Amniotic stem cell (primary cell): ENCODE results near the gene PPP2R2C.

Experiments
- DNase-seq: peaks from one replicate; lab custom pipeline; 2025; lab: John Stamatoyannopoulos, UW

Gene PPP2R2C

GRCh38 chr4:6472387-6473263 lies at the start of gene PPP2R2C:
Gene PPP2R2C, minus strand, starts transcription at chr4:6472614. Its CDS starts 385 bp downstream, at chr4:6472229.
- no peak for DNase-seq

GRCh38 chr4:6520978-6521377 lies 48.6 kb upstream of the PPP2R2C start:
- no peak for DNase-seq

GRCh38 chr4:6520051-6520636 lies 47.7 kb upstream of the PPP2R2C start:
- no peak for DNase-seq

- DNase-seq, result no peak
Measured at GRCh38 chr4:6517171-6517570, 44.8 kb upstream of the PPP2R2C start.

- no peak for DNase-seq
Measured at GRCh38 chr4:6516762-6517161, 44.3 kb upstream of the PPP2R2C start.

- DNase-seq, result no peak
Measured at GRCh38 chr4:6516281-6516680, 43.9 kb upstream of the PPP2R2C start.

- DNase-seq, result no peak
Measured at GRCh38 chr4:6513678-6514077, 41.3 kb upstream of the PPP2R2C start.

GRCh38 chr4:6509587-6509986 lies 37.2 kb upstream of the PPP2R2C start:
- DNase-seq, result no peak

GRCh38 chr4:6507345-6507744 lies 34.9 kb upstream of the PPP2R2C start:
- DNase-seq, result no peak

GRCh38 chr4:6506616-6507140 lies 34.3 kb upstream of the PPP2R2C start:
- no peak for DNase-seq

GRCh38 chr4:6504900-6505496 lies 32.6 kb upstream of the PPP2R2C start:
- no peak for DNase-seq

- DNase-seq, result no peak
Measured at GRCh38 chr4:6502747-6503465, 30.5 kb upstream of the PPP2R2C start.

GRCh38 chr4:6502147-6502546 lies 29.7 kb upstream of the PPP2R2C start:
- DNase-seq, result no peak

GRCh38 chr4:6501171-6501570 lies 28.8 kb upstream of the PPP2R2C start:
- DNase-seq, result no peak

GRCh38 chr4:6500481-6501140 lies 28.2 kb upstream of the PPP2R2C start:
- no peak for DNase-seq

- no peak for DNase-seq
Measured at GRCh38 chr4:6499238-6499600, 26.8 kb upstream of the PPP2R2C start.

- DNase-seq, result no peak
Measured at GRCh38 chr4:6498511-6499237, 26.3 kb upstream of the PPP2R2C start.

GRCh38 chr4:6497796-6498195 lies 25.4 kb upstream of the PPP2R2C start:
- DNase-seq, result no peak

GRCh38 chr4:6495736-6496135 lies 23.3 kb upstream of the PPP2R2C start:
- DNase-seq, result no peak

GRCh38 chr4:6495296-6495590 lies 22.8 kb upstream of the PPP2R2C start:
- no peak for DNase-seq
